BE2C (cell line): ENCODE measurements around the gene KMT2A.
A peak's percentile ranks its signal among the peaks of the same experiment; 100 is the strongest.

ENCODE experiments used
- DNase-seq: peaks from one replicate; pipeline ENCODE4 v3.0.0-alpha.2; 2020
- H3K27me3 ChIP-seq: fragments of 250-450 bp; sonication (Bioruptor Pico); 2 replicates; pipeline ENCODE4 v1.5.1; 2020; ENCODE audit warnings: mild to moderate bottlenecking
- H3K36me3 ChIP-seq: fragments of 250-450 bp; sonication (Bioruptor Pico); 2 replicates; pipeline ENCODE4 v1.5.1; 2020; ENCODE audit warnings: mild to moderate bottlenecking
- H3K4me1 ChIP-seq: fragments of 250-450 bp; sonication (Bioruptor Pico); 2 replicates; pipeline ENCODE4 v1.5.1; 2020
- H3K4me3 ChIP-seq: 2 replicates; pipeline ENCODE4 v1.5.1; 2011; ENCODE audit warnings: low read depth, low read length
- H3K9me3 ChIP-seq: fragments of 250-450 bp; sonication (Bioruptor Pico); 2 replicates; pipeline ENCODE4 v1.5.1; 2020
- CTCF ChIP-seq: IDR thresholded peaks from 2 replicates; pipeline ENCODE4 v1.5.1; 2012; ENCODE audit warnings: mild to moderate bottlenecking, low read depth, low read length

KMT2A gene

DNA sequence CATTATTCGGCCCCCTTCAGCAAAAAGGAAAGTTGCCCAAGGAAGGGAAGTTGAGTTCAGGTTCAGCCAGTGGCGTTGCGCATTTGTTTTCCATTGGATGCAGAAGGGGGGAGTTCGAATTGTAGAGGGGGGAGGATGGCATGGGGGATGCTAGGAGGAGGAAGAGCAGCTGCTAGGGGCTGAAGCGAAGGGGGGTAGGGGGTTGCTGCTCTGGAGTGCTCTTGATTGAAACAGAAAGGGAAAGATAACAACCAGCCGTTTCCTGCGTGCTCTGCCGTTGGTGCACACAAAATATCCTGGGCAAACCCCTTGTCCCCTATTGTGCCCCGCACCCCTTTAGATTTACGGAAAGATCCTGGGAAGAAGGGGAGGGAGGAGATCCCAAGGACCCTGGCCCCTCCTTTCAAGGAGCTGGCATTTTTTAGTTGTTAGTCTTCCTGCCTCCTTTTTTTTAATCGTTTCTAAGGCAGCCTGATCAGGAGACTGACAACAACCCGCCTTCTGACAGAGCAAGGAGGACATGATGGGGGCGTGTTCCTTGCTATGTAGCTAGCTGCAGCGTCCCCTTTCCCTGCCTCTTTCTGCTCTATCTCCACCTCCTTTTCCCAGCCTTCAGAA, 2.1 kb downstream of the KMT2A start:
- TF ChIP-seq CTCF: no peak; the same call in 1 of the 2 replicates
- no peaks in the 10 kb centered on the region for H3K27me3 ChIP-seq
- H3K9me3 ChIP-seq: no peaks in the 10 kb centered on the region
- peaks cover 3% of the 10 kb centered on the region for H3K36me3 ChIP-seq
- H3K4me3 ChIP-seq: peak overlapping the region; percentile 86
- DNase-seq: peak; percentile 67
- H3K4me1 ChIP-seq: peaks cover 3% of the 10 kb centered on the region

DNA sequence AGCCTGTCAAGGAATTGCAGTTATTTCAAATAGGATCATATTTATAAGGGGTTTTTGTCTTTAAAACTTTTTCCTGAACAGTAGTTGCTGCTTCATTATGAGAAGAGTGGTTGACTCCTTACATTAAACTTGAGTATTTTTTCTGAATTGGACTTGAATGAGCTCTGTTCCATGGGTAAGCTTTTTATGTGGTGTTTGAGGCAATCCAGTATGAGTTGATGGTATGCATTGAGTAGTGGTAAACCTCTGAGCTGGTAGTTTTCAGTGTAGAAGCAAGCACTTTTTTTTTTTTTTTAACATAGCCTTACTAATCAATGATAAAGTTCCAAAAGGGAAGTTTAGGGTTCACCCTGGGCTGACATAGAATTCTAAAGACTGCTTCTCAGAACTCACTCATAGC, 3.4 kb downstream of the KMT2A start:
- Histone ChIP-seq H3K27me3 (no peaks in the 10 kb centered on the region), H3K36me3 (peaks cover 5% of the 10 kb centered on the region), H3K4me3 (no peak overlapping the region), H3K9me3 (no peaks in the 10 kb centered on the region), H3K4me1 (peaks cover 3% of the 10 kb centered on the region)
- no peak for TF ChIP-seq CTCF
- no peak for DNase-seq

DNA sequence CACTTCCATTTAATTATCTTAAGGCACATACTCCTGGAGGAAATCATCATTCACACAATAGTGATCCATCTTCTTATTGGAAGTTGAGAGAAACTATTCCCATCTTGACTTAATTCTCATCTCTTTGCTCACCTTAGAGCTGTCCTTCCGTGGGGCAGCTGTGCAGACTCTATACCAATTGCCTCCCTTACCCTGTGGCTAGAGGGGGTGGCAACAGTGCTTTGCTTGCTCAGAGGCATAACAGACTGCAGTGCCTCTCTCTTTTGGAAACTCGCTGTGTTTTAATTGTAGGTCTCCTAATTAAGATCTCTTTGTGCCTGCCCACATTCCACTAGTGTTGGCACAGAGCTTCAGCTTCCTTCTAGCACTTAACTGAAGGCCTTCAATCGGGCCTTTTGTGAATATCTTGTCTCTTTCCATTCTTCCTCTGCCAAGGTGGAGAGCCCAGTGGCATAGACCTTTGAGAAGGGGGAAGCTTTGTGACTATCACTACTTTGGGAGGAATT, 5.5 kb downstream of the KMT2A start:
- TF ChIP-seq CTCF: no peak
- DNase-seq: no peak
- Histone ChIP-seq H3K36me3 (peaks cover 6% of the 10 kb centered on the region), H3K9me3 (no peaks in the 10 kb centered on the region), H3K4me3 (no peak overlapping the region), H3K4me1 (peaks cover 3% of the 10 kb centered on the region), H3K27me3 (no peaks in the 10 kb centered on the region)

DNA sequence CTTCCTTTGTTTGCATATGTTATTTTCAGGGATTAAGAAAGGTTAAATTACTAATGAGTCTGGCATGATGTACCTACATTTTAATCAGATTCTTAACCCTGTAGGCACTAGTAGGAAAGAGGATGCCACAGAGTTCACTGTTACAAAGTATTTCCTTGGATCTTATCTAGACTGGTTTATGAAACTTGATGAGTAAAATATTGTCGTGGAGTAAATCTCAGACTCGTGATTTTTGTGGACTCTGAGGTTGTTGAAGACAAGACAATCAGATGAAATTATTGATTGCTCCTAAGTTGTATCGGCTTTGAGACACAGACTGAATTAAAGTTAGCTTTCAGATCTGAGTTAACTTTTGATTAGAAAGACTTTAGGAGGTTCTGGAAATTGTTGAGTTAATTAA, 6.0 kb downstream of the KMT2A start:
- Histone ChIP-seq H3K9me3 (no peaks in the 10 kb centered on the region), H3K27me3 (no peaks in the 10 kb centered on the region), H3K4me1 (peaks cover 3% of the 10 kb centered on the region), H3K4me3 (no peak overlapping the region), H3K36me3 (peaks cover 11% of the 10 kb centered on the region)
- no peak for TF ChIP-seq CTCF
- DNase-seq: no peak

DNA sequence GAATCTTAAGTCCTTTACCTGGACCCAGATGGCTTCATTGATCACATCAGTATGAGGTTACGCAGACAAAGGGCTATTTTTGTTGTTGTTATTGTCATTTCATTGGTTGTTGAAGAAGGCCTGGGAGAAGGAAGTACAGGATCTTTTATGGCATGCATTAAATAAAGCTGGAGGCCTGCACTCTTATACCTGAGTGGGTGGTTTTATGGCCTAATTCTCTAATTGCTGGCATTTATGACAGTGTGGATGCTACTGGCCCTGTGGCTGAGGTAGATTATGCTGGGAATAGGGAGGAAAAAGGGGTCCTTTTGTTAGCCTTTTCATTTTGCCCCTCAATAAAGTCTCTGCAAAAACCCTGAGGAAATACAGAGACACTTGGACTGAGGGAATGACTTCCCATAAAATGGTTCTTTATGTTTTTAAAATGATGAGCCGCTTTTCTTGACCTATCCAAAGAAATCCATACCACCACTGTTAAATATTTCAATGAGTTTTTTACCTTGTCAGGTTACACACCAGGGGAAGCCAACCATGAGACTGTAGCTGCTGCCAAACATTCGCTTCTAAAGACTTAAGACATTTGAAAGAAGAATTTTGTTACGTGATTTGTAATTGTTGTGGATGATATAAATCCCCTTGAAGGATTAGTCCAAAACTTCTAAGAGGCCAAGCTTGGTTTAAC, 6.8 kb downstream of the KMT2A start:
- no peaks in the 10 kb centered on the region for H3K9me3 ChIP-seq

More for the DNA sequence above, 6.8 kb downstream of the KMT2A start:
- peaks cover 15% of the 10 kb centered on the region for H3K36me3 ChIP-seq
- peaks cover 3% of the 10 kb centered on the region for H3K4me1 ChIP-seq
- H3K27me3 ChIP-seq: no peaks in the 10 kb centered on the region
- DNase-seq: no peak
- no peak for TF ChIP-seq CTCF
- H3K4me3 ChIP-seq: no peak overlapping the region
